Bronchial epithelial cell (primary cell): ENCODE results near the gene NUBPL. TPM values are rescaled to one million over a fixed set of nuclear protein-coding genes. Genes with fewer than 3 reads are reported as not detected.

Source experiments
- DNase-seq: peaks from one replicate; pipeline ENCODE4 v3.0.0-alpha.2; 2010; ENCODE audit warnings: low read depth
- FAIRE-seq: peaks from 2 replicates; lab custom pipeline; 2011; peaks lifted over from hg19 to GRCh38; lab: Jason Lieb, UNC
- H3K27me3 ChIP-seq: 2 replicates; pipeline ENCODE4 v1.5.1; 2011; ENCODE audit warnings: low read length; ENCODE audit not compliant: control insufficient read depth, insufficient read depth
- H3K36me3 ChIP-seq: 2 replicates; pipeline ENCODE4 v1.5.1; 2011; ENCODE audit warnings: low read length; ENCODE audit not compliant: control insufficient read depth, insufficient read depth
- H3K4me3 ChIP-seq: 2 replicates; pipeline ENCODE4 v1.5.1; 2011; ENCODE audit warnings: mild to moderate bottlenecking, low read depth, low read length, control low read depth
- total RNA-seq: library from RNA; depleted of rRNA; stranded (reverse); fragments of >200 nt; gene quantifications from 2 replicates; pipeline ENCODE4 v1.2.1, GENCODE V29; 2014
- TF ChIP-seq, protein P1 (sequence below): IDR thresholded peaks from 2 replicates; pipeline ENCODE4 v1.5.1; 2011; ENCODE audit warnings: mild to moderate bottlenecking, moderate library complexity, low read length, control low read depth, inconsistent platforms; ENCODE audit not compliant: insufficient read depth, severe bottlenecking

NUBPL gene
- total RNA-seq, 1 donor from 2014 or later, result 12.4 TPM

DNA sequence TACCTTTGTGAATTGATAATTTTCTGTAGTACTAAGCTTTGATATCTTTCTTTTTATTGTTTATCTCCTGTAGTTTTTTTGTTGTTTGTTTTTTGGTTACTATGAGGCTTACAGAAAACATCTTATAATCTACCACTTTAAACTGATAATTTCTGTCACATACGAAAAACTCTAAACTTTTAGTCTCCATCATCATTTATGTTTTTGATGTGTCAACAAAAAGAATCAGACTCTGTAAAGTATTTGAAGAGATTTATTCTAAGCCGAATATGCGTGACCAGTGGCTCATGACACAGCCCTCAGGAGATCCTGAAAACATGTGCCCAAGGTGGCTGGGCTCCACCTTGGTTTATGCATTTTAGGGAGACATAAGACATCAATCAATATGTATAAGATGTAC, 348.8 kb downstream of the NUBPL start:
- no peaks in the 10 kb centered on the region for H3K27me3 ChIP-seq
- no peak for DNase-seq
- FAIRE-seq, result no peak

More for the DNA sequence above, 348.8 kb downstream of the NUBPL start:
- TF ChIP-seq, protein P1, sequence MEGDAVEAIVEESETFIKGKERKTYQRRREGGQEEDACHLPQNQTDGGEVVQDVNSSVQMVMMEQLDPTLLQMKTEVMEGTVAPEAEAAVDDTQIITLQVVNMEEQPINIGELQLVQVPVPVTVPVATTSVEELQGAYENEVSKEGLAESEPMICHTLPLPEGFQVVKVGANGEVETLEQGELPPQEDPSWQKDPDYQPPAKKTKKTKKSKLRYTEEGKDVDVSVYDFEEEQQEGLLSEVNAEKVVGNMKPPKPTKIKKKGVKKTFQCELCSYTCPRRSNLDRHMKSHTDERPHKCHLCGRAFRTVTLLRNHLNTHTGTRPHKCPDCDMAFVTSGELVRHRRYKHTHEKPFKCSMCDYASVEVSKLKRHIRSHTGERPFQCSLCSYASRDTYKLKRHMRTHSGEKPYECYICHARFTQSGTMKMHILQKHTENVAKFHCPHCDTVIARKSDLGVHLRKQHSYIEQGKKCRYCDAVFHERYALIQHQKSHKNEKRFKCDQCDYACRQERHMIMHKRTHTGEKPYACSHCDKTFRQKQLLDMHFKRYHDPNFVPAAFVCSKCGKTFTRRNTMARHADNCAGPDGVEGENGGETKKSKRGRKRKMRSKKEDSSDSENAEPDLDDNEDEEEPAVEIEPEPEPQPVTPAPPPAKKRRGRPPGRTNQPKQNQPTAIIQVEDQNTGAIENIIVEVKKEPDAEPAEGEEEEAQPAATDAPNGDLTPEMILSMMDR, result no peak
- Histone ChIP-seq H3K36me3 (no peaks in the 10 kb centered on the region), H3K4me3 (no peak overlapping the region)

Other genes with a start within 250 kb of the NUBPL start
- 15.5 and 15.8 TPM in 2 replicates for gene HEATR5A, start 140.9 kb upstream of the NUBPL start, total RNA-seq
- gene DTD2, start 103.9 kb upstream of the NUBPL start, total RNA-seq, result 36.2 and 57.9 TPM in 2 replicates
- gene GPR33, start 73.4 kb upstream of the NUBPL start, total RNA-seq, result not detected in 2 replicates